ENCODE measurements around the gene VWA8. TPM values are rescaled to one million over a fixed set of nuclear protein-coding genes. Genes with fewer than 3 reads are reported as not detected.

The VWA8 gene
- total and polyA plus RNA-seq, 2 of the 13 experiments (the other 11 are each of a cell fraction or from before 2014, with no cell fraction given): 9.1 to 17.3 TPM

DNA sequence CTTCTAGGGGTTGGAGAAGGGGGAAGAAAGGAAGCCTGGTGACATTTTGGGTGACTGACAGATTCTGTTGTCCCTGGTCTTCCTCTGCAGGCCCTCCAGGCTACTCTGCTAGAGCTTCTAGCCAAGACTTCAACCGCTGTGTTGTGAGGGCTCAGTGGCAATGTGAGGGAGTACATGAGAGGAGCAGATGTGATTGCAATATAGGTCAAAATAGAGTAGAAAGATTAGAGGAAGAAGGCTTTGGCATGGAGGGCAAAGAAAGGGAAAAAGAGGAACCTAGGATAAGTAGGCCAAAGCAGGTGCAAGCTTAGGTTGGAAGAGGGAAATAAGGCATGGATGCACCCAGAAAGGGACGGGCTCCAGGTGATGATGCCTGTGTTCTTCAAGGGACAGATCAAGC is 286.7 kb downstream of the VWA8 start:
- H3K9me3 ChIP-seq (ENCODE audit: low read length): no peaks in the 10 kb centered on the region
- H2AFZ ChIP-seq (ENCODE audit: low read length): no peak overlapping the region
- no TSS peak for BruUV-seq (replicated peaks)
- intact Hi-C loops (cut with micrococcal nuclease; ENCODE audit: unreplicated experiment) (no loop called here), in situ Hi-C loops (cut with HindIII; ENCODE audit: extremely low pct_ligation_motif_present, low pct_unique_long_range_greater_than_20kb) (no loop called here)
- no peaks in the 10 kb centered on the region for H3K79me2 ChIP-seq (ENCODE audit: insufficient read depth, low read length)
- H3K27ac ChIP-seq (ENCODE audit: extremely low read length, insufficient read depth, low read length): no peak overlapping the region
- H3K4me2 ChIP-seq (ENCODE audit: low read depth, low read length): no peak overlapping the region
- H3K27me3 ChIP-seq (ENCODE audit: control insufficient read depth in 1 of 2, insufficient read depth in 2 of 2, low read length in 2 of 2): no peaks in the 10 kb centered on the region
- FAIRE-seq: no peak
- ChIA-PET POLR2A (no interaction called here), CTCF (ENCODE audit: low intra/inter-chr PET ratio, low total read pairs) (no interaction called here)
- H3K9ac ChIP-seq (ENCODE audit: insufficient read depth, low read depth, low read length): no peak overlapping the region
- H3K36me3 ChIP-seq (replicated peaks in 1 of 2; ENCODE audit: control insufficient read depth in 1 of 2, insufficient read depth in 2 of 2, low read length in 2 of 2): peaks cover 4 to 13% of the 10 kb centered on the region in 2 experiments; a peak in 4 of 5 replicates
- 47% methylated on average over 2 of the region's 2 CpGs for WGBS (ENCODE audit: low lambda C conversion rate)
- no peaks in the 10 kb centered on the region for H4K20me1 ChIP-seq (ENCODE audit: insufficient read depth, low read length)
- H3K4me3 ChIP-seq (replicated peaks in 1 of 3; ENCODE audit: insufficient read depth in 1 of 3, low read depth in 2 of 3, low read length in 3 of 3): no peak overlapping the region
- DNase-seq (ENCODE audit: low spot score): no peak
- H3K4me1 ChIP-seq (ENCODE audit: insufficient read depth, low read length): no peaks in the 10 kb centered on the region; the same call in 1 of the 2 replicates
- no peak for TF ChIP-seq ZNF709 (CRISPR knock-in tag; IDR thresholded peaks at IDR 0.05)
- TF ChIP-seq ZNF383 (CRISPR knock-in tag; IDR thresholded peaks at IDR 0.05; ENCODE audit: borderline replicate concordance): no peak
- TF ChIP-seq, protein P1, sequence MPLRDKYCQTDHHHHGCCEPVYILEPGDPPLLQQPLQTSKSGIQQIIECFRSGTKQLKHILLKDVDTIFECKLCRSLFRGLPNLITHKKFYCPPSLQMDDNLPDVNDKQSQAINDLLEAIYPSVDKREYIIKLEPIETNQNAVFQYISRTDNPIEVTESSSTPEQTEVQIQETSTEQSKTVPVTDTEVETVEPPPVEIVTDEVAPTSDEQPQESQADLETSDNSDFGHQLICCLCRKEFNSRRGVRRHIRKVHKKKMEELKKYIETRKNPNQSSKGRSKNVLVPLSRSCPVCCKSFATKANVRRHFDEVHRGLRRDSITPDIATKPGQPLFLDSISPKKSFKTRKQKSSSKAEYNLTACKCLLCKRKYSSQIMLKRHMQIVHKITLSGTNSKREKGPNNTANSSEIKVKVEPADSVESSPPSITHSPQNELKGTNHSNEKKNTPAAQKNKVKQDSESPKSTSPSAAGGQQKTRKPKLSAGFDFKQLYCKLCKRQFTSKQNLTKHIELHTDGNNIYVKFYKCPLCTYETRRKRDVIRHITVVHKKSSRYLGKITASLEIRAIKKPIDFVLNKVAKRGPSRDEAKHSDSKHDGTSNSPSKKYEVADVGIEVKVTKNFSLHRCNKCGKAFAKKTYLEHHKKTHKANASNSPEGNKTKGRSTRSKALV (CRISPR knock-in tag; IDR thresholded peaks at IDR 0.05): no peak
- TF ChIP-seq, protein P2, sequence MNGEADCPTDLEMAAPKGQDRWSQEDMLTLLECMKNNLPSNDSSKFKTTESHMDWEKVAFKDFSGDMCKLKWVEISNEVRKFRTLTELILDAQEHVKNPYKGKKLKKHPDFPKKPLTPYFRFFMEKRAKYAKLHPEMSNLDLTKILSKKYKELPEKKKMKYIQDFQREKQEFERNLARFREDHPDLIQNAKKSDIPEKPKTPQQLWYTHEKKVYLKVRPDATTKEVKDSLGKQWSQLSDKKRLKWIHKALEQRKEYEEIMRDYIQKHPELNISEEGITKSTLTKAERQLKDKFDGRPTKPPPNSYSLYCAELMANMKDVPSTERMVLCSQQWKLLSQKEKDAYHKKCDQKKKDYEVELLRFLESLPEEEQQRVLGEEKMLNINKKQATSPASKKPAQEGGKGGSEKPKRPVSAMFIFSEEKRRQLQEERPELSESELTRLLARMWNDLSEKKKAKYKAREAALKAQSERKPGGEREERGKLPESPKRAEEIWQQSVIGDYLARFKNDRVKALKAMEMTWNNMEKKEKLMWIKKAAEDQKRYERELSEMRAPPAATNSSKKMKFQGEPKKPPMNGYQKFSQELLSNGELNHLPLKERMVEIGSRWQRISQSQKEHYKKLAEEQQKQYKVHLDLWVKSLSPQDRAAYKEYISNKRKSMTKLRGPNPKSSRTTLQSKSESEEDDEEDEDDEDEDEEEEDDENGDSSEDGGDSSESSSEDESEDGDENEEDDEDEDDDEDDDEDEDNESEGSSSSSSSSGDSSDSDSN (CRISPR knock-in tag; IDR thresholded peaks at IDR 0.05): no peak
- no peak for TF ChIP-seq PAF1 (CRISPR knock-in tag; IDR thresholded peaks at IDR 0.05)
- TF ChIP-seq, protein P3, sequence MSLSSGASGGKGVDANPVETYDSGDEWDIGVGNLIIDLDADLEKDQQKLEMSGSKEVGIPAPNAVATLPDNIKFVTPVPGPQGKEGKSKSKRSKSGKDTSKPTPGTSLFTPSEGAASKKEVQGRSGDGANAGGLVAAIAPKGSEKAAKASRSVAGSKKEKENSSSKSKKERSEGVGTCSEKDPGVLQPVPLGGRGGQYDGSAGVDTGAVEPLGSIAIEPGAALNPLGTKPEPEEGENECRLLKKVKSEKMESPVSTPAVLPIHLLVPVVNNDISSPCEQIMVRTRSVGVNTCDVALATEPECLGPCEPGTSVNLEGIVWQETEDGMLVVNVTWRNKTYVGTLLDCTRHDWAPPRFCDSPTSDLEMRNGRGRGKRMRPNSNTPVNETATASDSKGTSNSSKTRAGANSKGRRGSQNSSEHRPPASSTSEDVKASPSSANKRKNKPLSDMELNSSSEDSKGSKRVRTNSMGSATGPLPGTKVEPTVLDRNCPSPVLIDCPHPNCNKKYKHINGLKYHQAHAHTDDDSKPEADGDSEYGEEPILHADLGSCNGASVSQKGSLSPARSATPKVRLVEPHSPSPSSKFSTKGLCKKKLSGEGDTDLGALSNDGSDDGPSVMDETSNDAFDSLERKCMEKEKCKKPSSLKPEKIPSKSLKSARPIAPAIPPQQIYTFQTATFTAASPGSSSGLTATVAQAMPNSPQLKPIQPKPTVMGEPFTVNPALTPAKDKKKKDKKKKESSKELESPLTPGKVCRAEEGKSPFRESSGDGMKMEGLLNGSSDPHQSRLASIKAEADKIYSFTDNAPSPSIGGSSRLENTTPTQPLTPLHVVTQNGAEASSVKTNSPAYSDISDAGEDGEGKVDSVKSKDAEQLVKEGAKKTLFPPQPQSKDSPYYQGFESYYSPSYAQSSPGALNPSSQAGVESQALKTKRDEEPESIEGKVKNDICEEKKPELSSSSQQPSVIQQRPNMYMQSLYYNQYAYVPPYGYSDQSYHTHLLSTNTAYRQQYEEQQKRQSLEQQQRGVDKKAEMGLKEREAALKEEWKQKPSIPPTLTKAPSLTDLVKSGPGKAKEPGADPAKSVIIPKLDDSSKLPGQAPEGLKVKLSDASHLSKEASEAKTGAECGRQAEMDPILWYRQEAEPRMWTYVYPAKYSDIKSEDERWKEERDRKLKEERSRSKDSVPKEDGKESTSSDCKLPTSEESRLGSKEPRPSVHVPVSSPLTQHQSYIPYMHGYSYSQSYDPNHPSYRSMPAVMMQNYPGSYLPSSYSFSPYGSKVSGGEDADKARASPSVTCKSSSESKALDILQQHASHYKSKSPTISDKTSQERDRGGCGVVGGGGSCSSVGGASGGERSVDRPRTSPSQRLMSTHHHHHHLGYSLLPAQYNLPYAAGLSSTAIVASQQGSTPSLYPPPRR (CRISPR knock-in tag; IDR thresholded peaks at IDR 0.05; ENCODE audit: borderline replicate concordance): no peak
- no peak for TF ChIP-seq ZFP36L2 (CRISPR knock-in tag; IDR thresholded peaks at IDR 0.05)
- ATAC-seq: no peak
